HepG2 (cell line): ENCODE measurements around the gene SLC16A5. TPM values are rescaled to one million over a fixed set of nuclear protein-coding genes. Genes with fewer than 3 reads are reported as not detected.

ENCODE experiments used
- ATAC-seq: fragments of 200-7000 bp; cut with Tn5 transposase; 3 replicates; pipeline ENCODE4 v1.9.1; 2020; ENCODE audit warnings: mild to moderate bottlenecking, moderate library complexity
- BruUV-seq: library from RNA; stranded (reverse); fragments of 400-500 nt; replicated peaks from 2 replicates; lab custom pipeline; 2021; lab: Mats Ljungman, UMichigan
- CTCF ChIA-PET: fragments of 300-600 bp; formaldehyde crosslinking; extraction: SDS; loops from one replicate; lab custom pipeline; 2021; ENCODE audit warnings: low total read pairs, inconsistent platforms, low intra/inter-chr PET ratio; lab: Yijun Ruan, JAX
- POLR2A ChIA-PET: fragments of 350-600 bp; sonication (Branson Sonifier 250); formaldehyde crosslinking; loops from one replicate; lab custom pipeline; 2020; ENCODE audit warnings: antibody characterized with exemption, inconsistent platforms; lab: Yijun Ruan, JAX
- DNase-seq: peaks from one replicate; pipeline ENCODE4 v3.0.0-alpha.2; 2015; ENCODE audit warnings: low spot score
- FAIRE-seq: peaks from 3 replicates; lab custom pipeline; 2011; peaks lifted over from hg19 to GRCh38; lab: Jason Lieb, UNC
- H2AFZ ChIP-seq: one replicate; pipeline ENCODE4 v1.6.1; 2011; ENCODE audit warnings: low read length, inconsistent platforms
- H3K27ac ChIP-seq: fragments of 300-600 bp; 3 replicates; pipeline ENCODE4 v1.8.0; 2011; ENCODE audit warnings: mixed run types, mild to moderate bottlenecking, mixed read lengths, low read length, inconsistent platforms; ENCODE audit not compliant: insufficient read depth; ENCODE audit errors: extremely low read length
- H3K27me3 ChIP-seq, 2 experiments: fragments of 200-600 bp in 1 of 2; 2 replicates in 1 of 2; 3 replicates in 1 of 2; pipeline versions ENCODE4 v1.6.0 to v1.8.0; 2011; ENCODE audit warnings: low read length in 2 of 2, mild to moderate bottlenecking in 2 of 2, moderate library complexity in 2 of 2, inconsistent platforms in 1 of 2; ENCODE audit not compliant: insufficient read depth in 2 of 2, control insufficient read depth in 1 of 2
- H3K36me3 ChIP-seq, 2 experiments: fragments of 200-600 bp in 1 of 2; replicated peaks in 1 of 2; 2 replicates in 1 of 2; 3 replicates in 1 of 2; pipeline versions ENCODE4 v1.5.1 to v1.8.0; 2011; ENCODE audit warnings: low read length in 2 of 2, inconsistent platforms in 1 of 2; ENCODE audit not compliant: insufficient read depth in 2 of 2, control insufficient read depth in 1 of 2
- H3K4me1 ChIP-seq: 2 replicates; pipeline ENCODE4 v1.5.1; 2012; ENCODE audit warnings: low read length, inconsistent platforms; ENCODE audit not compliant: insufficient read depth
- H3K4me2 ChIP-seq: 2 replicates; pipeline ENCODE4 v1.6.0; 2011; ENCODE audit warnings: low read depth, low read length, inconsistent platforms
- H3K4me3 ChIP-seq, 3 experiments: fragments of 200-600 bp in 1 of 3; sonication (generic), shearing (Covaris generic) in 1 of 3; replicated peaks in 1 of 3; 2 replicates each; pipeline ENCODE4 v1.5.1; 2011 to 2016; ENCODE audit warnings: low read length in 3 of 3, inconsistent platforms in 2 of 3, low read depth in 2 of 3, mild to moderate bottlenecking in 2 of 3, control low read depth in 1 of 3, mixed read lengths in 1 of 3; ENCODE audit not compliant: insufficient read depth in 1 of 3
- H3K79me2 ChIP-seq: one replicate; pipeline ENCODE4 v1.6.1; 2011; ENCODE audit warnings: low read length, inconsistent platforms; ENCODE audit not compliant: insufficient read depth
- H3K9ac ChIP-seq: 2 replicates; pipeline ENCODE4 v1.6.0; 2011; ENCODE audit warnings: mild to moderate bottlenecking, low read depth, low read length, inconsistent platforms; ENCODE audit not compliant: insufficient read depth
- H3K9me3 ChIP-seq: 2 replicates; pipeline ENCODE4 v1.5.1; 2012; ENCODE audit warnings: mild to moderate bottlenecking, low read length
- H4K20me1 ChIP-seq: 2 replicates; pipeline ENCODE4 v1.6.0; 2011; ENCODE audit warnings: inconsistent platforms, mild to moderate bottlenecking, low read length, moderate library complexity; ENCODE audit not compliant: insufficient read depth
- ATF6 ChIP-seq: sonication (generic); formaldehyde crosslinking; conservative IDR thresholded peaks from 2 replicates; pipeline ENCODE4 v1.4.0; 2020; ENCODE audit warnings: missing genetic modification reagents
- FOXM1 ChIP-seq: sonication (generic); formaldehyde crosslinking; IDR thresholded peaks from 2 replicates; pipeline ENCODE4 v1.5.0; 2020; ENCODE audit warnings: missing genetic modification reagents
- HCFC1 ChIP-seq: fragments of 150-350 bp; IDR thresholded peaks from 2 replicates; pipeline ENCODE4 v1.6.1; 2014; ENCODE audit warnings: low read depth, low read length
- HOXA3 ChIP-seq: sonication (generic); formaldehyde crosslinking; IDR thresholded peaks from 2 replicates; pipeline ENCODE4 v1.5.0; 2020; ENCODE audit warnings: missing genetic modification reagents
- KDM5A ChIP-seq: fragments of 200-600 bp; sonication (generic); IDR thresholded peaks from 2 replicates; pipeline ENCODE4 v1.7.0; 2018; ENCODE audit warnings: antibody characterized with exemption, mild to moderate bottlenecking, low read length, borderline replicate concordance
- NR2C2 ChIP-seq: sonication (generic); formaldehyde crosslinking; IDR thresholded peaks from 2 replicates; pipeline ENCODE4 v1.4.0; 2020; ENCODE audit warnings: missing genetic modification reagents, mild to moderate bottlenecking, moderate library complexity, borderline replicate concordance
- NR2F2 ChIP-seq: IDR thresholded peaks from 2 replicates; pipeline ENCODE4 v1.6.1; 2012; ENCODE audit warnings: low read depth, inconsistent platforms, borderline replicate concordance
- RNF2 ChIP-seq: fragments of 450-650 bp; conservative IDR thresholded peaks from 2 replicates; pipeline ENCODE4 v1.6.1; 2016; ENCODE audit warnings: low read depth
- RORA ChIP-seq: sonication (generic); formaldehyde crosslinking; IDR thresholded peaks from 2 replicates; pipeline ENCODE4 v1.5.0; 2020; ENCODE audit warnings: mild to moderate bottlenecking, missing genetic modification reagents, moderate library complexity
- STAT6 ChIP-seq: sonication (generic); formaldehyde crosslinking; IDR thresholded peaks from 2 replicates; pipeline ENCODE4 v1.4.0; 2020; ENCODE audit warnings: missing genetic modification reagents, mild to moderate bottlenecking, borderline replicate concordance
- TAF15 ChIP-seq: fragments of 200-400 bp; formaldehyde crosslinking; IDR thresholded peaks from one replicate; pipeline ENCODE4 v1.6.1; 2018; ENCODE audit warnings: mild to moderate bottlenecking, low read depth, low read length; ENCODE audit not compliant: poor library complexity, severe bottlenecking
- ZMYM2 ChIP-seq: sonication (generic); formaldehyde crosslinking; IDR thresholded peaks from 2 replicates; pipeline ENCODE4 v1.8.0; 2022; ENCODE audit warnings: mild to moderate bottlenecking, missing genetic modification reagents
- ZNF34 ChIP-seq: sonication (generic); formaldehyde crosslinking; IDR thresholded peaks from 2 replicates; pipeline ENCODE4 v1.4.0; 2020; ENCODE audit warnings: mild to moderate bottlenecking, missing genetic modification reagents, borderline replicate concordance
- ZNF44 ChIP-seq: sonication (generic); formaldehyde crosslinking; IDR thresholded peaks from 2 replicates; pipeline ENCODE4 v1.5.1; 2020; ENCODE audit warnings: mild to moderate bottlenecking, missing genetic modification reagents
- ZNF747 ChIP-seq: sonication (generic); formaldehyde crosslinking; IDR thresholded peaks from 2 replicates; pipeline ENCODE4 v1.8.1; 2023; ENCODE audit warnings: missing genetic modification reagents, mild to moderate bottlenecking, borderline replicate concordance
- ZNF766 ChIP-seq: sonication (generic); formaldehyde crosslinking; IDR thresholded peaks from 2 replicates; pipeline ENCODE4 v1.5.0; 2020; ENCODE audit warnings: missing genetic modification reagents, borderline replicate concordance
- ZNF850 ChIP-seq: sonication (generic); formaldehyde crosslinking; conservative IDR thresholded peaks from 2 replicates; pipeline ENCODE4 v1.9.0; 2021; ENCODE audit warnings: mild to moderate bottlenecking, missing genetic modification reagents
- WGBS: methylation state at CpG from one replicate; pipeline ENCODE4 v1.1.6; 2017; ENCODE audit warnings: low lambda C conversion rate; 5-methylcytosine and 5-hydroxymethylcytosine counted together
- in situ Hi-C: cut with HindIII; loops from 2 replicates; pipeline ENCODE4 v1.10.0; 2017; ENCODE audit warnings: low pct_unique_long_range_greater_than_20kb; ENCODE audit not compliant: extremely low pct_ligation_motif_present
- intact Hi-C: fragments of 100-400 bp; cut with micrococcal nuclease; formaldehyde crosslinking; loops from one replicate; pipeline ENCODE4 v1.10.0; 2022; ENCODE audit not compliant: unreplicated experiment
- polyA plus RNA-seq, 8 experiments: library from polyadenylated mRNA; depleted of rRNA in 3 of 8; stranded (reverse) in 7 of 8; unstranded in 1 of 8; fragments of >200 nt; fragmentation: Illumina TruSeq in 4 of 8; extraction: Trizol in 4 of 8; gene quantifications; 2 replicates each; pipeline versions ENCODE4 v1.2.1 to v1.2.3, GENCODE V29; 2011 to 2016; ENCODE audit warnings: low read depth in 4 of 8, missing spikeins in 1 of 8, mixed read lengths in 1 of 8; ENCODE audit not compliant: insufficient read depth in 1 of 8
- total RNA-seq, 5 experiments: library from RNA; depleted of rRNA; stranded (reverse); fragments of >200 nt; fragmentation: Illumina TruSeq; extraction: Trizol; gene quantifications; 2 replicates each; pipeline ENCODE4 v1.2.3, GENCODE V29; 2016; ENCODE audit warnings: low read depth in 1 of 5
- TF ChIP-seq, protein P1 (sequence below): IDR thresholded peaks from 2 replicates; pipeline ENCODE4 v1.6.1; 2016; ENCODE audit warnings: missing compliant biosample characterization, missing genetic modification reagents, borderline replicate concordance

SLC16A5 gene
- total and polyA plus RNA-seq, 2 of the 13 experiments (the other 11 are each of a cell fraction or from before 2014, with no cell fraction given), result 0.69 to 5.6 TPM

GRCh38 chr17:75086496-75087181 lies 1.1 kb upstream of the SLC16A5 start:
- DNase-seq (peak; percentile 87), ATAC-seq (peak; percentile 20)
- CTCF ChIA-PET, result interaction anchor here (2.2 kb wide), 1 partner anchor 20 kb away, joined by 7 read pairs; no protein-coding TSS in a partner anchor
- TF ChIP-seq HCFC1 (no peak), FOXM1 (no peak), KDM5A (no peak), NR2F2 (peak; percentile 39; the same call in 1 of the 2 replicates), ZNF34 (CRISPR knock-in tag) (0 out of 2 replicates have a peak, but pooled peaks have one; percentile 55), ZNF850 (no peak), ZNF44 (CRISPR knock-in tag) (no peak), STAT6 (CRISPR knock-in tag) (no peak), RNF2 (no peak), HOXA3 (CRISPR knock-in tag) (peak; percentile 57), ATF6 (CRISPR knock-in tag) (no peak), NR2C2 (peak; percentile 73), ZNF766 (CRISPR knock-in tag) (no peak; the same call in 1 of the 2 replicates), ZMYM2 (peak; percentile 84; the same call in 1 of the 2 replicates), RORA (CRISPR knock-in tag) (no peak), TAF15 (no peak), ZNF747 (no peak; the same call in 1 of the 2 replicates)
- TF ChIP-seq, protein P1, sequence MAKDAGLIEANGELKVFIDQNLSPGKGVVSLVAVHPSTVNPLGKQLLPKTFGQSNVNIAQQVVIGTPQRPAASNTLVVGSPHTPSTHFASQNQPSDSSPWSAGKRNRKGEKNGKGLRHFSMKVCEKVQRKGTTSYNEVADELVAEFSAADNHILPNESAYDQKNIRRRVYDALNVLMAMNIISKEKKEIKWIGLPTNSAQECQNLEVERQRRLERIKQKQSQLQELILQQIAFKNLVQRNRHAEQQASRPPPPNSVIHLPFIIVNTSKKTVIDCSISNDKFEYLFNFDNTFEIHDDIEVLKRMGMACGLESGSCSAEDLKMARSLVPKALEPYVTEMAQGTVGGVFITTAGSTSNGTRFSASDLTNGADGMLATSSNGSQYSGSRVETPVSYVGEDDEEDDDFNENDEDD (CRISPR knock-in tag), result peak; percentile 58; the same call in 1 of the 2 replicates

More at GRCh38 chr17:75086496-75087181, 1.1 kb upstream of the SLC16A5 start:
- FAIRE-seq, result peak; percentile 91
- peak overlapping the region; percentile 90 for H3K4me2 ChIP-seq
- POLR2A ChIA-PET, result interaction anchor here (1.4 to 3.8 kb wide), 8 partner anchors 8 to 51 kb away, joined by 3 to 20 read pairs (median 14); partner anchors contain the start of gene ARMC7
- no peaks in the 10 kb centered on the region; the same call in 1 of the 2 replicates for H4K20me1 ChIP-seq
- H3K9ac ChIP-seq, result peak overlapping the region; percentile 66
- intact Hi-C loops (loop anchor here (2.0 to 5.0 kb wide), 2 partner anchors 39 to 52 kb away; partner anchors contain the start of genes ATP5PD and KCTD2), in situ Hi-C loops (no loop called here)
- H3K36me3 ChIP-seq, result no peaks in the 10 kb centered on the region
- H3K9me3 ChIP-seq, result no peaks in the 10 kb centered on the region
- H3K4me1 ChIP-seq, result peaks cover 97% of the 10 kb centered on the region
- WGBS, result 3% methylated on average over 15 of the region's 15 CpGs
- peaks cover 0 to 14% of the 10 kb centered on the region in 2 experiments; a peak in 2 of 5 replicates for H3K27me3 ChIP-seq
- no peaks in the 10 kb centered on the region for H3K79me2 ChIP-seq
- H3K27ac ChIP-seq, result peak overlapping the region; percentile 8
- no TSS peak for BruUV-seq
- H2AFZ ChIP-seq, result no peak overlapping the region
- peak overlapping the region in 2 of 3 experiments; percentile 68 to 76; a peak in 3 of 6 replicates for H3K4me3 ChIP-seq
